WTC11 (cell line): Measurements from ENCODE around the gene ALK. TPM values are rescaled to one million over a fixed set of nuclear protein-coding genes. Genes with fewer than 3 reads are reported as not detected.

Source experiments
- ATAC-seq: fragments of 200-7000 bp; cut with Tn5 transposase; 2 replicates; pipeline ENCODE4 v1.10.0; 2021; ENCODE audit warnings: mild to moderate bottlenecking, moderate library complexity
- CTCF ChIA-PET: fragments of 300-600 bp; sonication (Branson Sonifier 250); formaldehyde crosslinking; loops from one replicate; lab custom pipeline; 2021; ENCODE audit warnings: antibody characterized with exemption; lab: Charles Lee
- POLR2A ChIA-PET: fragments of 350-600 bp; sonication (Branson Sonifier 250); formaldehyde crosslinking; loops from one replicate; lab custom pipeline; 2021; ENCODE audit warnings: antibody characterized with exemption; lab: Charles Lee
- DNase-seq: peaks from one replicate; pipeline ENCODE4 v3.0.0; 2021; ENCODE audit warnings: low spot score
- H3K27ac Mint-ChIP-seq: 2 replicates; pipeline ENCODE4 v1.8.0; 2021; ENCODE audit warnings: mixed read lengths
- H3K27me3 Mint-ChIP-seq: 2 replicates; pipeline ENCODE4 v1.8.0; 2021; ENCODE audit warnings: low read depth, mild to moderate bottlenecking, moderate library complexity, mixed read lengths
- H3K36me3 Mint-ChIP-seq: 2 replicates; pipeline ENCODE4 v1.8.0; 2021; ENCODE audit warnings: mixed read lengths
- H3K4me1 Mint-ChIP-seq: 2 replicates; pipeline ENCODE4 v1.8.0; 2022; ENCODE audit warnings: mixed read lengths
- H3K4me3 Mint-ChIP-seq: 2 replicates; pipeline ENCODE4 v1.8.0; 2021; ENCODE audit warnings: mild to moderate bottlenecking, moderate library complexity, mixed read lengths
- H3K9me3 Mint-ChIP-seq: 2 replicates; pipeline ENCODE4 v1.8.0; 2021; ENCODE audit warnings: mixed read lengths
- FOXJ3 ChIP-seq: sonication (generic); formaldehyde crosslinking; IDR thresholded peaks from 2 replicates; pipeline ENCODE4 v1.9.0; 2021; ENCODE audit warnings: missing genetic modification reagents, mild to moderate bottlenecking, borderline replicate concordance
- JAZF1 ChIP-seq: fragments of 250-450 bp; sonication (Bioruptor Pico); IDR thresholded peaks from 2 replicates; pipeline ENCODE4 v1.9.0; 2021; ENCODE audit warnings: moderate library complexity, mild to moderate bottlenecking, inconsistent platforms
- OVOL2 ChIP-seq: fragments of 250-450 bp; sonication (Bioruptor Pico); IDR thresholded peaks from 2 replicates; pipeline ENCODE4 v1.9.0; 2021; ENCODE audit warnings: mild to moderate bottlenecking, borderline replicate concordance
- PRRX2 ChIP-seq: fragments of 250-450 bp; sonication (Bioruptor Pico); IDR thresholded peaks from 2 replicates; pipeline ENCODE4 v1.8.0; 2021; ENCODE audit warnings: mild to moderate bottlenecking
- SMAD3 ChIP-seq: sonication (generic); formaldehyde crosslinking; IDR thresholded peaks from 2 replicates; pipeline ENCODE4 v1.8.0; 2022; ENCODE audit warnings: missing genetic modification reagents, mild to moderate bottlenecking, borderline replicate concordance
- ZNF396 ChIP-seq: fragments of 250-450 bp; sonication (Bioruptor Pico); IDR thresholded peaks from 2 replicates; pipeline ENCODE4 v1.8.0; 2021; ENCODE audit warnings: mild to moderate bottlenecking, moderate library complexity, borderline replicate concordance
- total RNA-seq: library from RNA; stranded (reverse); gene quantifications from 3 replicates; pipeline ENCODE4 v1.2.3, GENCODE V29; 2021
- TF ChIP-seq, protein P1 (sequence below): sonication (generic); formaldehyde crosslinking; IDR thresholded peaks from 2 replicates; pipeline ENCODE4 v1.8.1; 2022; ENCODE audit warnings: low read depth, mild to moderate bottlenecking, moderate library complexity, missing genetic modification reagents, borderline replicate concordance
- TF ChIP-seq, protein P2 (sequence below): sonication (generic); formaldehyde crosslinking; IDR thresholded peaks from 2 replicates; pipeline ENCODE4 v1.8.1; 2023; ENCODE audit warnings: mild to moderate bottlenecking, missing genetic modification reagents
- TF ChIP-seq, protein P3 (sequence below): sonication (generic); formaldehyde crosslinking; IDR thresholded peaks from 2 replicates; pipeline ENCODE4 v1.8.0; 2022; ENCODE audit warnings: mild to moderate bottlenecking, missing genetic modification reagents
- TF ChIP-seq, protein P4 (sequence below): sonication (generic); formaldehyde crosslinking; IDR thresholded peaks from 2 replicates; pipeline ENCODE4 v1.8.0; 2022; ENCODE audit warnings: missing genetic modification reagents
- TF ChIP-seq, protein P5 (sequence below): sonication (generic); formaldehyde crosslinking; IDR thresholded peaks from 2 replicates; pipeline ENCODE4 v1.8.0; 2023; ENCODE audit warnings: missing genetic modification reagents
- TF ChIP-seq, protein P6 (sequence below): sonication (generic); formaldehyde crosslinking; IDR thresholded peaks from 2 replicates; pipeline ENCODE4 v1.8.1; 2023; ENCODE audit warnings: mild to moderate bottlenecking, missing genetic modification reagents, moderate library complexity
- TF ChIP-seq, protein P7 (sequence below): sonication (generic); formaldehyde crosslinking; IDR thresholded peaks from 2 replicates; pipeline ENCODE4 v1.8.1; 2022; ENCODE audit warnings: missing genetic modification reagents, borderline replicate concordance

Gene ALK
- total RNA-seq, 1 experiment from 2014 or later, result not detected

DNA sequence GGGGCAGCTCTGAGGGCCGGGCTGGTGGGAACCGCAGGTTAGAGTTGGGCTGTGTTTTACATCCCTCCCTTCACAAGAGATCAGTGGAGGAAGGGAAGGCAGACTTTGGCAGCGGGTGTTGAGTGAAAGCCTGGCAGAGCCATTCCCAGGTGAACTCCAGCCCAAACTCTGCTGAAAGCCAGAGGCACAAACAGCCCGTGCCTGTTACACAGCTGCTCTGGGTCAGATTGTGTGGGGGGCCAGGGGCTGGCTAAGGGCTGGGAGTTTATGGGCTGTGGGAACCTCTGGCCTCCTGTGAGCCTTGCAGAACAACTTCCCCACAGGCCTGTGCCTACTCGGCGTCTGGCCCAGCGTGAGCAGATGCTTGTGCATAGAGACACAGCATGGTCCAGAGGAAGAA, 519.4 kb downstream of the ALK start:
- ChIA-PET CTCF (no interaction called here), POLR2A (no interaction called here)
- Mint-ChIP-seq H3K4me3 (no peak overlapping the region), H3K9me3 (no peaks in the 10 kb centered on the region), H3K27ac (no peak overlapping the region), H3K36me3 (no peaks in the 10 kb centered on the region), H3K27me3 (no peaks in the 10 kb centered on the region), H3K4me1 (peaks cover 9% of the 10 kb centered on the region)
- TF ChIP-seq, protein P1, sequence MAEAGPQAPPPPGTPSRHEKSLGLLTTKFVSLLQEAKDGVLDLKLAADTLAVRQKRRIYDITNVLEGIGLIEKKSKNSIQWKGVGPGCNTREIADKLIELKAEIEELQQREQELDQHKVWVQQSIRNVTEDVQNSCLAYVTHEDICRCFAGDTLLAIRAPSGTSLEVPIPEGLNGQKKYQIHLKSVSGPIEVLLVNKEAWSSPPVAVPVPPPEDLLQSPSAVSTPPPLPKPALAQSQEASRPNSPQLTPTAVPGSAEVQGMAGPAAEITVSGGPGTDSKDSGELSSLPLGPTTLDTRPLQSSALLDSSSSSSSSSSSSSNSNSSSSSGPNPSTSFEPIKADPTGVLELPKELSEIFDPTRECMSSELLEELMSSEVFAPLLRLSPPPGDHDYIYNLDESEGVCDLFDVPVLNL (CRISPR knock-in tag), result no peak
- TF ChIP-seq, protein P2, sequence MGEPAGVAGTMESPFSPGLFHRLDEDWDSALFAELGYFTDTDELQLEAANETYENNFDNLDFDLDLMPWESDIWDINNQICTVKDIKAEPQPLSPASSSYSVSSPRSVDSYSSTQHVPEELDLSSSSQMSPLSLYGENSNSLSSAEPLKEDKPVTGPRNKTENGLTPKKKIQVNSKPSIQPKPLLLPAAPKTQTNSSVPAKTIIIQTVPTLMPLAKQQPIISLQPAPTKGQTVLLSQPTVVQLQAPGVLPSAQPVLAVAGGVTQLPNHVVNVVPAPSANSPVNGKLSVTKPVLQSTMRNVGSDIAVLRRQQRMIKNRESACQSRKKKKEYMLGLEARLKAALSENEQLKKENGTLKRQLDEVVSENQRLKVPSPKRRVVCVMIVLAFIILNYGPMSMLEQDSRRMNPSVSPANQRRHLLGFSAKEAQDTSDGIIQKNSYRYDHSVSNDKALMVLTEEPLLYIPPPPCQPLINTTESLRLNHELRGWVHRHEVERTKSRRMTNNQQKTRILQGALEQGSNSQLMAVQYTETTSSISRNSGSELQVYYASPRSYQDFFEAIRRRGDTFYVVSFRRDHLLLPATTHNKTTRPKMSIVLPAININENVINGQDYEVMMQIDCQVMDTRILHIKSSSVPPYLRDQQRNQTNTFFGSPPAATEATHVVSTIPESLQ (CRISPR knock-in tag), result no peak
- TF ChIP-seq JAZF1 (CRISPR knock-in tag) (no peak), FOXJ3 (CRISPR knock-in tag) (no peak), ZNF396 (no peak), PRRX2 (CRISPR knock-in tag) (no peak)
- TF ChIP-seq, protein P3, sequence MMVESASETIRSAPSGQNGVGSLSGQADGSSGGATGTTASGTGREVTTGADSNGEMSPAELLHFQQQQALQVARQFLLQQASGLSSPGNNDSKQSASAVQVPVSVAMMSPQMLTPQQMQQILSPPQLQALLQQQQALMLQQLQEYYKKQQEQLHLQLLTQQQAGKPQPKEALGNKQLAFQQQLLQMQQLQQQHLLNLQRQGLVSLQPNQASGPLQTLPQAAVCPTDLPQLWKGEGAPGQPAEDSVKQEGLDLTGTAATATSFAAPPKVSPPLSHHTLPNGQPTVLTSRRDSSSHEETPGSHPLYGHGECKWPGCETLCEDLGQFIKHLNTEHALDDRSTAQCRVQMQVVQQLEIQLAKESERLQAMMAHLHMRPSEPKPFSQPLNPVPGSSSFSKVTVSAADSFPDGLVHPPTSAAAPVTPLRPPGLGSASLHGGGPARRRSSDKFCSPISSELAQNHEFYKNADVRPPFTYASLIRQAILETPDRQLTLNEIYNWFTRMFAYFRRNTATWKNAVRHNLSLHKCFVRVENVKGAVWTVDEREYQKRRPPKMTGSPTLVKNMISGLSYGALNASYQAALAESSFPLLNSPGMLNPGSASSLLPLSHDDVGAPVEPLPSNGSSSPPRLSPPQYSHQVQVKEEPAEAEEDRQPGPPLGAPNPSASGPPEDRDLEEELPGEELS, result no peak
- TF ChIP-seq, protein P4, sequence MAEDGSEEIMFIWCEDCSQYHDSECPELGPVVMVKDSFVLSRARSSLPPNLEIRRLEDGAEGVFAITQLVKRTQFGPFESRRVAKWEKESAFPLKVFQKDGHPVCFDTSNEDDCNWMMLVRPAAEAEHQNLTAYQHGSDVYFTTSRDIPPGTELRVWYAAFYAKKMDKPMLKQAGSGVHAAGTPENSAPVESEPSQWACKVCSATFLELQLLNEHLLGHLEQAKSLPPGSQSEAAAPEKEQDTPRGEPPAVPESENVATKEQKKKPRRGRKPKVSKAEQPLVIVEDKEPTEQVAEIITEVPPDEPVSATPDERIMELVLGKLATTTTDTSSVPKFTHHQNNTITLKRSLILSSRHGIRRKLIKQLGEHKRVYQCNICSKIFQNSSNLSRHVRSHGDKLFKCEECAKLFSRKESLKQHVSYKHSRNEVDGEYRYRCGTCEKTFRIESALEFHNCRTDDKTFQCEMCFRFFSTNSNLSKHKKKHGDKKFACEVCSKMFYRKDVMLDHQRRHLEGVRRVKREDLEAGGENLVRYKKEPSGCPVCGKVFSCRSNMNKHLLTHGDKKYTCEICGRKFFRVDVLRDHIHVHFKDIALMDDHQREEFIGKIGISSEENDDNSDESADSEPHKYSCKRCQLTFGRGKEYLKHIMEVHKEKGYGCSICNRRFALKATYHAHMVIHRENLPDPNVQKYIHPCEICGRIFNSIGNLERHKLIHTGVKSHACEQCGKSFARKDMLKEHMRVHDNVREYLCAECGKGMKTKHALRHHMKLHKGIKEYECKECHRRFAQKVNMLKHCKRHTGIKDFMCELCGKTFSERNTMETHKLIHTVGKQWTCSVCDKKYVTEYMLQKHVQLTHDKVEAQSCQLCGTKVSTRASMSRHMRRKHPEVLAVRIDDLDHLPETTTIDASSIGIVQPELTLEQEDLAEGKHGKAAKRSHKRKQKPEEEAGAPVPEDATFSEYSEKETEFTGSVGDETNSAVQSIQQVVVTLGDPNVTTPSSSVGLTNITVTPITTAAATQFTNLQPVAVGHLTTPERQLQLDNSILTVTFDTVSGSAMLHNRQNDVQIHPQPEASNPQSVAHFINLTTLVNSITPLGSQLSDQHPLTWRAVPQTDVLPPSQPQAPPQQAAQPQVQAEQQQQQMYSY (CRISPR knock-in tag), result no peak
- TF ChIP-seq, protein P5, sequence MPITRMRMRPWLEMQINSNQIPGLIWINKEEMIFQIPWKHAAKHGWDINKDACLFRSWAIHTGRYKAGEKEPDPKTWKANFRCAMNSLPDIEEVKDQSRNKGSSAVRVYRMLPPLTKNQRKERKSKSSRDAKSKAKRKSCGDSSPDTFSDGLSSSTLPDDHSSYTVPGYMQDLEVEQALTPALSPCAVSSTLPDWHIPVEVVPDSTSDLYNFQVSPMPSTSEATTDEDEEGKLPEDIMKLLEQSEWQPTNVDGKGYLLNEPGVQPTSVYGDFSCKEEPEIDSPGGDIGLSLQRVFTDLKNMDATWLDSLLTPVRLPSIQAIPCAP (CRISPR knock-in tag), result no peak
- no peak for DNase-seq
- ATAC-seq, result no peak; the same call in 1 of the 2 replicates

DNA sequence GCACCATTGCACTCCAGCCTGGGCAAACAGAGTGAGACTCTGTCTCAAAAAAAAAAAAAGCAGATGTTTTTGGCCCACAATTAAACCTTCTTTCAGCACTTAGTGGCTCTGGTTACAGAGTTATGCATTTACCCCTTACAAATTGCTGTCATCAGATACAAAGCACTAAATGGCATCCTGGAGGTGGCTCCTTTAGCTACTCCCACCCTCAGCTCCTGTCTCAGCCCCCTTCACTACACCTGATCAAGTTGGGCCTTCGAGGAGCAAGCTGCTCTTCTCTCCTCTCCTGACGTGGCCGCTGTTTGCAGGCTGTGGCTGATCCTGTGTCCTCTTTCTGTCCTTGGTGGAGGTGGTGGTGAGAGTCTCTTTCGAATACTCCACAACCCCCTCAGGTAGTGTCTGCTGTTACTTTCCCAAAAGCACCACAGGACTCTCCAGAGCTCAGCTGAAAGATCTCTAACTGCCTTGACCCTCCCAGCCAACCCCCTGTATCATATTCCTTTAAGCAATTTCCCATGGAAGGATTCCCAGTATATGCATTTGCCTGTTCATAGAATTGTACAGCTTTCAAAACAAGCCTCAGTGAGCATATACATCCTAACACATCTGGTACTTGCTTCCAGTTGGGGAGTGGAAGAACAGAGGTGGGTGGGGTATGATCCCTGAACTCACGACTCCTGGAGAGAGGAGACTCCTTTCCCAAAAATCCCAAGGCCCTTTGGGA, 520.3 kb downstream of the ALK start:
- Mint-ChIP-seq H3K4me1 (peaks cover 9% of the 10 kb centered on the region), H3K27ac (no peak overlapping the region), H3K9me3 (no peaks in the 10 kb centered on the region), H3K27me3 (no peaks in the 10 kb centered on the region), H3K36me3 (no peaks in the 10 kb centered on the region), H3K4me3 (no peak overlapping the region)
- POLR2A ChIA-PET, result interaction anchor here (0.5 to 0.7 kb wide), 2 partner anchors 155 to 298 kb away, joined by 6 to 9 read pairs; no protein-coding TSS in a partner anchor
- TF ChIP-seq, protein P6, sequence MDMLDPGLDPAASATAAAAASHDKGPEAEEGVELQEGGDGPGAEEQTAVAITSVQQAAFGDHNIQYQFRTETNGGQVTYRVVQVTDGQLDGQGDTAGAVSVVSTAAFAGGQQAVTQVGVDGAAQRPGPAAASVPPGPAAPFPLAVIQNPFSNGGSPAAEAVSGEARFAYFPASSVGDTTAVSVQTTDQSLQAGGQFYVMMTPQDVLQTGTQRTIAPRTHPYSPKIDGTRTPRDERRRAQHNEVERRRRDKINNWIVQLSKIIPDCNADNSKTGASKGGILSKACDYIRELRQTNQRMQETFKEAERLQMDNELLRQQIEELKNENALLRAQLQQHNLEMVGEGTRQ (CRISPR knock-in tag), result no peak
- TF ChIP-seq, protein P7, sequence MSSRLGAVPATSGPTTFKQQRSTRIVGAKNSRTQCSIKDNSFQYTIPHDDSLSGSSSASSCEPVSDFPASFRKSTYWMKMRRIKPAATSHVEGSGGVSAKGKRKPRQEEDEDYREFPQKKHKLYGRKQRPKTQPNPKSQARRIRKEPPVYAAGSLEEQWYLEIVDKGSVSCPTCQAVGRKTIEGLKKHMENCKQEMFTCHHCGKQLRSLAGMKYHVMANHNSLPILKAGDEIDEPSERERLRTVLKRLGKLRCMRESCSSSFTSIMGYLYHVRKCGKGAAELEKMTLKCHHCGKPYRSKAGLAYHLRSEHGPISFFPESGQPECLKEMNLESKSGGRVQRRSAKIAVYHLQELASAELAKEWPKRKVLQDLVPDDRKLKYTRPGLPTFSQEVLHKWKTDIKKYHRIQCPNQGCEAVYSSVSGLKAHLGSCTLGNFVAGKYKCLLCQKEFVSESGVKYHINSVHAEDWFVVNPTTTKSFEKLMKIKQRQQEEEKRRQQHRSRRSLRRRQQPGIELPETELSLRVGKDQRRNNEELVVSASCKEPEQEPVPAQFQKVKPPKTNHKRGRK, result no peak
- TF ChIP-seq OVOL2 (CRISPR knock-in tag), result no peak
- no peak for TF ChIP-seq SMAD3 (CRISPR knock-in tag)
- CTCF ChIA-PET, result no interaction called here
- DNase-seq (no peak), ATAC-seq (no peak)
